GM23338 (cell line): Measurements from ENCODE around the gene ABHD6. TPM values are rescaled to one million over a fixed set of nuclear protein-coding genes. Genes with fewer than 3 reads are reported as not detected.
A peak's percentile ranks its signal among the peaks of the same experiment; 100 is the strongest.

ENCODE experiments used
- ATAC-seq: fragments of 200-7000 bp; cut with Tn5 transposase; 3 replicates; pipeline ENCODE4 v1.9.1; 2020
- DNase-seq: peaks from one replicate; pipeline ENCODE4 v3.0.0-alpha.2; 2015; ENCODE audit warnings: low spot score
- H2AFZ ChIP-seq: fragments of 200-600 bp; sonication (generic); 2 replicates; pipeline ENCODE4 v1.8.0; 2016; ENCODE audit warnings: antibody characterized with exemption, mild to moderate bottlenecking, moderate library complexity
- H3F3A ChIP-seq: fragments of 200-600 bp; sonication (generic); replicated peaks from 2 replicates; pipeline ENCODE4 v1.8.0; 2017; ENCODE audit warnings: antibody characterized with exemption, mixed run types, low read depth
- H3K27ac ChIP-seq: fragments of 200-600 bp; sonication (generic); 2 replicates; pipeline ENCODE4 v1.6.1; 2016; ENCODE audit warnings: low read depth
- H3K27me3 ChIP-seq: fragments of 200-600 bp; sonication (generic); 2 replicates; pipeline ENCODE4 v1.8.0; 2016; ENCODE audit warnings: mild to moderate bottlenecking, mixed run types, moderate library complexity; ENCODE audit not compliant: insufficient read depth
- H3K36me3 ChIP-seq: fragments of 200-600 bp; sonication (generic); 2 replicates; pipeline ENCODE4 v1.8.0; 2016; ENCODE audit warnings: mild to moderate bottlenecking; ENCODE audit not compliant: insufficient read depth
- H3K4me1 ChIP-seq: fragments of 200-600 bp; sonication (generic); 2 replicates; pipeline ENCODE4 v1.8.0; 2016; ENCODE audit warnings: mild to moderate bottlenecking, moderate library complexity; ENCODE audit not compliant: insufficient read depth
- H3K4me2 ChIP-seq: fragments of 200-600 bp; sonication (generic); 2 replicates; pipeline ENCODE4 v1.7.1; 2017; ENCODE audit warnings: mixed run types
- H3K4me3 ChIP-seq: fragments of 200-600 bp; sonication (generic); 2 replicates; pipeline ENCODE4 v1.6.1; 2016; ENCODE audit warnings: mixed run types
- H3K79me2 ChIP-seq: fragments of 200-600 bp; sonication (generic); replicated peaks from 2 replicates; pipeline ENCODE4 v1.8.0; 2017; ENCODE audit warnings: mild to moderate bottlenecking; ENCODE audit not compliant: insufficient read depth
- H3K9me2 ChIP-seq: fragments of 200-600 bp; sonication (generic); 2 replicates; pipeline ENCODE4 v1.8.0; 2017; ENCODE audit not compliant: insufficient read depth
- H4K20me1 ChIP-seq: fragments of 200-600 bp; sonication (generic); replicated peaks from 2 replicates; pipeline ENCODE4 v1.8.0; 2017; ENCODE audit warnings: mild to moderate bottlenecking; ENCODE audit not compliant: insufficient read depth
- H3K27ac Mint-ChIP-seq: 2 replicates; pipeline ENCODE4 v1.8.0; 2020; ENCODE audit warnings: inconsistent platforms, mild to moderate bottlenecking, moderate library complexity, mixed read lengths
- H3K27me3 Mint-ChIP-seq: 3 replicates; pipeline ENCODE4 v1.8.0; 2022; ENCODE audit warnings: low read depth, mild to moderate bottlenecking, moderate library complexity, mixed read lengths, inconsistent platforms; ENCODE audit not compliant: insufficient read depth, poor library complexity
- H3K36me3 Mint-ChIP-seq: 3 replicates; pipeline ENCODE4 v1.8.0; 2021; ENCODE audit warnings: low read depth, mild to moderate bottlenecking, inconsistent platforms, moderate library complexity, mixed read lengths
- H3K4me1 Mint-ChIP-seq: 3 replicates; pipeline ENCODE4 v1.8.0; 2020; ENCODE audit warnings: mild to moderate bottlenecking, inconsistent platforms, mixed read lengths
- H3K4me3 Mint-ChIP-seq: 3 replicates; pipeline ENCODE4 v1.8.0; 2021; ENCODE audit warnings: moderate library complexity, mild to moderate bottlenecking, inconsistent platforms, mixed read lengths
- H3K9me3 Mint-ChIP-seq: 3 replicates; pipeline ENCODE4 v1.8.0; 2020; ENCODE audit warnings: moderate library complexity, mild to moderate bottlenecking, inconsistent platforms, mixed read lengths
- CREB1 ChIP-seq: fragments of 250-450 bp; sonication (Bioruptor Pico); IDR thresholded peaks from 2 replicates; pipeline ENCODE4 v1.5.0; 2020; ENCODE audit warnings: low read depth, mild to moderate bottlenecking, moderate library complexity
- CTCF ChIP-seq, 2 experiments: fragments of 200-600 bp in 1 of 2; sonication (generic) in 1 of 2; conservative IDR thresholded peaks; 2 replicates each; pipeline versions ENCODE4 v1.5.1 to v1.6.1; 2016 to 2017; ENCODE audit warnings: antibody characterized with exemption in 2 of 2, low read depth in 2 of 2, mild to moderate bottlenecking in 2 of 2, moderate library complexity in 1 of 2
- ETS1 ChIP-seq: IDR thresholded peaks from 2 replicates; pipeline ENCODE4 v1.6.1; 2016; ENCODE audit warnings: antibody characterized with exemption
- EZH2 ChIP-seq: fragments of 200-600 bp; sonication (generic); IDR thresholded peaks from one replicate; pipeline ENCODE4 v1.8.0; 2017; ENCODE audit warnings: antibody characterized with exemption, mild to moderate bottlenecking, low read depth; ENCODE audit not compliant: unreplicated experiment
- EZH2phosphoT487 ChIP-seq: fragments of 200-600 bp; sonication (generic); IDR thresholded peaks from one replicate; pipeline ENCODE4 v1.8.1; 2018; ENCODE audit warnings: antibody characterized with exemption; ENCODE audit not compliant: unreplicated experiment
- NANOG ChIP-seq: IDR thresholded peaks from 2 replicates; pipeline ENCODE4 v1.6.1; 2016; ENCODE audit warnings: antibody characterized with exemption, borderline replicate concordance
- REST ChIP-seq: IDR thresholded peaks from one replicate; pipeline ENCODE4 v1.6.1; 2018; ENCODE audit warnings: antibody characterized with exemption; ENCODE audit not compliant: unreplicated experiment
- STAT1 ChIP-seq: IDR thresholded peaks from one replicate; pipeline ENCODE4 v1.6.1; 2016; ENCODE audit warnings: antibody characterized with exemption; ENCODE audit not compliant: unreplicated experiment
- ZNF331 ChIP-seq: fragments of 250-450 bp; sonication (Bioruptor Pico); IDR thresholded peaks from 2 replicates; pipeline ENCODE4 v1.5.0; 2020; ENCODE audit warnings: low read depth, mild to moderate bottlenecking, moderate library complexity
- polyA plus RNA-seq: library from polyadenylated mRNA; unstranded; fragments of >200 nt; fragmentation: Nextera tagmentation; extraction: Ambion mirVana; gene quantifications from 2 replicates; pipeline ENCODE4 v1.2.1, GENCODE V29; 2016
- total RNA-seq: library from RNA; depleted of rRNA; stranded (reverse); fragments of >200 nt; shearing (Covaris generic); gene quantifications from 2 replicates; pipeline ENCODE4 v1.2.3, GENCODE V29; 2014

Gene ABHD6
- total and polyA plus RNA-seq, 2 experiments from 2014 or later, result 3.7 to 5.5 TPM

GRCh38 chr3:58218904-58219303 lies 18.7 kb upstream of the ABHD6 start:
- Histone ChIP-seq H3K27me3 (no peaks in the 10 kb centered on the region), H3K4me3 (no peak overlapping the region), H3F3A (no peaks in the 10 kb centered on the region), H3K4me1 (no peaks in the 10 kb centered on the region; the same call in 1 of the 2 replicates), H3K27ac (no peak overlapping the region), H3K9me2 (no peaks in the 10 kb centered on the region), H2AFZ (no peak overlapping the region), H3K36me3 (no peaks in the 10 kb centered on the region), H3K79me2 (no peaks in the 10 kb centered on the region), H4K20me1 (no peaks in the 10 kb centered on the region), H3K4me2 (no peak overlapping the region)
- TF ChIP-seq CREB1 (CRISPR knock-in tag), result no peak
- no peak for TF ChIP-seq STAT1
- TF ChIP-seq ZNF331, result no peak
- TF ChIP-seq CTCF (conservative IDR thresholded peaks at IDR 0.05; ENCODE audit: low read depth in 2 of 2), result no peak
- no peak for TF ChIP-seq EZH2phosphoT487
- TF ChIP-seq REST, result no peak
- no peak for TF ChIP-seq EZH2
- no peak for TF ChIP-seq NANOG
- no peak for TF ChIP-seq ETS1
- no peaks in the 10 kb centered on the region for H3K9me3 Mint-ChIP-seq
- ATAC-seq (no peak), DNase-seq (no peak)
- no peaks in the 10 kb centered on the region for H3K36me3 Mint-ChIP-seq
- H3K4me3 Mint-ChIP-seq, result no peak overlapping the region
- H3K27ac Mint-ChIP-seq, result no peak overlapping the region
- H3K27me3 Mint-ChIP-seq, result peaks cover 3% of the 10 kb centered on the region
- H3K4me1 Mint-ChIP-seq, result peaks cover 8% of the 10 kb centered on the region

GRCh38 chr3:58222161-58222724 lies 15.3 kb upstream of the ABHD6 start:
- Histone ChIP-seq H3K36me3 (no peaks in the 10 kb centered on the region), H3K4me1 (no peaks in the 10 kb centered on the region), H3K27me3 (no peaks in the 10 kb centered on the region), H2AFZ (peak overlapping the region; percentile 28; the same call in 1 of the 2 replicates), H4K20me1 (no peaks in the 10 kb centered on the region), H3K9me2 (no peaks in the 10 kb centered on the region), H3K27ac (no peak overlapping the region), H3K4me2 (no peak overlapping the region), H3K4me3 (no peak overlapping the region), H3K79me2 (no peaks in the 10 kb centered on the region), H3F3A (no peaks in the 10 kb centered on the region)
- peaks cover 3% of the 10 kb centered on the region for H3K27me3 Mint-ChIP-seq
- no peak overlapping the region for H3K27ac Mint-ChIP-seq
- ATAC-seq, result no peak
- H3K9me3 Mint-ChIP-seq, result no peaks in the 10 kb centered on the region
- H3K36me3 Mint-ChIP-seq, result no peaks in the 10 kb centered on the region
- H3K4me1 Mint-ChIP-seq, result peaks cover 4% of the 10 kb centered on the region
- DNase-seq, result no peak
- no peak overlapping the region for H3K4me3 Mint-ChIP-seq
- TF ChIP-seq EZH2phosphoT487, result no peak
